Cardiac muscle cell (in vitro differentiated cells and primary cell): ENCODE data around the gene L2HGDH. TPM values are rescaled to one million over a fixed set of nuclear protein-coding genes. Genes with fewer than 3 reads are reported as not detected.

Experiments used
- DNase-seq, 2 donors: peaks; one replicate each; pipeline versions ENCODE4 v3.0.0 to v3.0.0-alpha.2; 2010 to 2017; ENCODE audit warnings: low read depth in 1 of 2, low spot score in 1 of 2
- H3K27ac ChIP-seq: fragments of 200-600 bp; sonication (generic); 2 replicates; pipeline ENCODE4 v1.5.1; 2016
- H3K27me3 ChIP-seq: fragments of 200-600 bp; sonication (generic); 2 replicates; pipeline ENCODE4 v1.6.0; 2016; ENCODE audit warnings: control low read depth
- H3K36me3 ChIP-seq: fragments of 200-600 bp; sonication (generic); 2 replicates; pipeline ENCODE4 v1.5.1; 2016; ENCODE audit warnings: control low read depth
- H3K4me1 ChIP-seq: fragments of 200-600 bp; sonication (generic); 2 replicates; pipeline ENCODE4 v1.8.1; 2017; ENCODE audit warnings: low read depth, mild to moderate bottlenecking, mixed run types
- H3K4me3 ChIP-seq: fragments of 200-600 bp; sonication (generic); 2 replicates; pipeline ENCODE4 v1.5.1; 2016; ENCODE audit warnings: mild to moderate bottlenecking
- H3K9me3 ChIP-seq: fragments of 200-600 bp; sonication (generic); 2 replicates; pipeline ENCODE4 v1.5.1; 2017; ENCODE audit warnings: low read depth, mild to moderate bottlenecking, control low read depth
- CTCF ChIP-seq: IDR thresholded peaks from 2 replicates; pipeline ENCODE4 v1.5.1; 2012; ENCODE audit warnings: low read depth, mild to moderate bottlenecking, low read length
- polyA plus RNA-seq: library from polyadenylated mRNA; unstranded; fragments of >200 nt; fragmentation: Nextera tagmentation; extraction: Ambion mirVana; gene quantifications from 2 replicates; pipeline ENCODE4 v1.2.1, GENCODE V29; 2016
- total RNA-seq: library from RNA; depleted of rRNA; stranded (reverse); fragments of >200 nt; gene quantifications from 2 replicates; pipeline ENCODE4 v1.2.3, GENCODE V29; 2016

The L2HGDH gene
- total and polyA plus RNA-seq, 2 experiments from 2014 or later, result 9.4 to 13.8 TPM

DNA sequence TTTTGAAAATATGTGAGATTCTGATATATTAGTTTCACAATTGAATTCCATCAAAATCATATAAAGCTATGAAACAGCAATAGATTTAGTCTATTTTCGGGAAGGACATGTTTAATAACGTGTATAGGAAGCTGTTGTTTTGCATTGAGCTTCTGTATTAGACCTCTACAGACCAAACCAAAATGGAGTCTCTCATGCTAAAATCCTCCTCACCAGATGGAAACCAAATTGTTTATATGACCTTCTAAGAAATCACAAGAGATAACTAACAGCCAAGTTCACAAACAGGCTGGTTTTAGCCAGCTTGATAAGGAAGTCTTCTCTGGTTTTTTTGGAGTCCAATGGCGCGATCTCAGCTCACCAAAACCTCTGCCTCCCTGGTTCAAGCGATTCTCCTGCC lies 23.9 kb downstream of the L2HGDH start:
- Histone ChIP-seq H3K4me1 (no peaks in the 10 kb centered on the region), H3K4me3 (no peak overlapping the region), H3K27ac (no peak overlapping the region), H3K9me3 (no peaks in the 10 kb centered on the region), H3K27me3 (no peaks in the 10 kb centered on the region), H3K36me3 (no peaks in the 10 kb centered on the region)
- no peak for DNase-seq
- TF ChIP-seq CTCF, result no peak

GRCh38 chr14:50285861-50286260 lies 26.2 kb downstream of the L2HGDH start:
- H3K27ac ChIP-seq, result no peak overlapping the region

DNA sequence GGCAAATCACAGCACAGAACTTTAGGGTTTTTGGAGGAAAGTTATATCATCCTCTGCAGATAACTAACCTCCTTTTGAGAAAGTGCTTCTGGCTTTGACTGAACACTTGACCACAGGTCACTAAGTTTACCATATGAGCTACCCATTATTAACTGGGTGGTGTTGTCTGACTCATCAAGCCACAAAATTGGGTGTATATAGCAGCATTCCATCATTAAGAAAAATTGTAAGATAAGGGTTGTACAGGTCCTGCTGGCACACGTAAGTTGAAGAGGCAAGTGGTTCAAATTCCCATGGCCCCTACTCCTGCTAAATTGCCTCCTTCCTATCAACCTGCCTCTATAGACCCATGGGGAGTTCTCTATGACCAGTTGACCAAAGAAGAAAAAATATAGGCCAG lies 39.5 kb downstream of the L2HGDH start:
- no peaks in the 10 kb centered on the region for H3K36me3 ChIP-seq
- no peak for DNase-seq
- H3K4me1 ChIP-seq, result no peaks in the 10 kb centered on the region
- H3K27me3 ChIP-seq, result no peaks in the 10 kb centered on the region
- no peak overlapping the region for H3K27ac ChIP-seq
- H3K4me3 ChIP-seq, result no peak overlapping the region
- TF ChIP-seq CTCF, result no peak
- H3K9me3 ChIP-seq, result no peaks in the 10 kb centered on the region

More at GRCh38 chr14:50285861-50286260, 26.2 kb downstream of the L2HGDH start:
- TF ChIP-seq CTCF, result no peak
- peaks cover 2% of the 10 kb centered on the region for H3K36me3 ChIP-seq
- DNase-seq, result no peak
- no peaks in the 10 kb centered on the region for H3K4me1 ChIP-seq
- no peaks in the 10 kb centered on the region for H3K27me3 ChIP-seq
- H3K4me3 ChIP-seq, result no peak overlapping the region
- H3K9me3 ChIP-seq, result no peaks in the 10 kb centered on the region

GRCh38 chr14:50270932-50271331 lies 41.1 kb downstream of the L2HGDH start:
- no peak for TF ChIP-seq CTCF
- Histone ChIP-seq H3K36me3 (no peaks in the 10 kb centered on the region), H3K27me3 (no peaks in the 10 kb centered on the region), H3K9me3 (no peaks in the 10 kb centered on the region), H3K4me3 (no peak overlapping the region), H3K4me1 (no peaks in the 10 kb centered on the region), H3K27ac (no peak overlapping the region)
- DNase-seq, result no peak

DNA sequence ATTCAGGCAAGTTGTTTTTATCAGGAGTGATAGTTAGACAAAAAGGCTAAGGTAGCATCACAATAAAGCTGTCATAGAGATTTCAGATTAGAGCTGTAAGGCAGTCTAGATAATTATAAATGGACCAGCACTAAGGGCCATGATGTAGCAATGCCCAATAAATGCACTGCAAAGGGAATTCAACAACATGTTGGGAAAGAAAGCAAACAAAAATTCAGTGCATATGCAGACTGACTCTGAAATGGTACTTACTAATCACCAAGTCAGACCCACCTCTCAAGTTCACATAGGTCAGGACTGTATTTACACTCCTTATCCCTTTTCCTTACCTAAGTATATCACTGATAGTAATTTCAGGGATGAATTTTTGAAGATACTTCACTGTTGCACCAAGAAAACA lies 47.0 kb downstream of the L2HGDH start:
- Histone ChIP-seq H3K4me1 (peaks cover 14% of the 10 kb centered on the region), H3K27me3 (no peaks in the 10 kb centered on the region), H3K9me3 (no peaks in the 10 kb centered on the region), H3K36me3 (no peaks in the 10 kb centered on the region), H3K27ac (no peak overlapping the region), H3K4me3 (no peak overlapping the region)
- TF ChIP-seq CTCF, result no peak
- no peak for DNase-seq

DNA sequence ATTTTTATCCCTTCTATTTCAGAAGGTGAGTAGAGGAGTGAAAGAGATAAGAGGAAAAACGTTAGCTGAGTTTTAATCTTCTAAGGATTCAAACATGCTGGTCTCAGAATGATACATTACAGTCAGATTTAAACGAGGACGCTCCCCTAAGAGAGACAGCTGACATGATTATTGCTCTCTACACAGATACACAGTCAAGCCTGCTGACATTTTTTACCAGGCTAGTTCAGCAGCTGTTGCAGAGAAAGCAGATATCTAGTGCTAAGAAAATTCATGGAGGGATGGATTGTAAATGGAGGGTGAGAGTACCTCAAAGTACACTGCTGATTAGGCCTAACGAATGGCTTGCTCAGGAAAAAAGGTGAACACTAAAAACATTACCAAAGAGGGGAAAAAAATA lies 48.7 kb downstream of the L2HGDH start:
- H3K4me3 ChIP-seq, result no peak overlapping the region
- no peak for TF ChIP-seq CTCF
- H3K27ac ChIP-seq, result peak overlapping the region; percentile 86
- no peak for DNase-seq
- no peaks in the 10 kb centered on the region for H3K27me3 ChIP-seq
- peaks cover 14% of the 10 kb centered on the region for H3K4me1 ChIP-seq
- no peaks in the 10 kb centered on the region for H3K36me3 ChIP-seq
- no peaks in the 10 kb centered on the region for H3K9me3 ChIP-seq
